ENCODE data around the gene CHID1.

DNA sequence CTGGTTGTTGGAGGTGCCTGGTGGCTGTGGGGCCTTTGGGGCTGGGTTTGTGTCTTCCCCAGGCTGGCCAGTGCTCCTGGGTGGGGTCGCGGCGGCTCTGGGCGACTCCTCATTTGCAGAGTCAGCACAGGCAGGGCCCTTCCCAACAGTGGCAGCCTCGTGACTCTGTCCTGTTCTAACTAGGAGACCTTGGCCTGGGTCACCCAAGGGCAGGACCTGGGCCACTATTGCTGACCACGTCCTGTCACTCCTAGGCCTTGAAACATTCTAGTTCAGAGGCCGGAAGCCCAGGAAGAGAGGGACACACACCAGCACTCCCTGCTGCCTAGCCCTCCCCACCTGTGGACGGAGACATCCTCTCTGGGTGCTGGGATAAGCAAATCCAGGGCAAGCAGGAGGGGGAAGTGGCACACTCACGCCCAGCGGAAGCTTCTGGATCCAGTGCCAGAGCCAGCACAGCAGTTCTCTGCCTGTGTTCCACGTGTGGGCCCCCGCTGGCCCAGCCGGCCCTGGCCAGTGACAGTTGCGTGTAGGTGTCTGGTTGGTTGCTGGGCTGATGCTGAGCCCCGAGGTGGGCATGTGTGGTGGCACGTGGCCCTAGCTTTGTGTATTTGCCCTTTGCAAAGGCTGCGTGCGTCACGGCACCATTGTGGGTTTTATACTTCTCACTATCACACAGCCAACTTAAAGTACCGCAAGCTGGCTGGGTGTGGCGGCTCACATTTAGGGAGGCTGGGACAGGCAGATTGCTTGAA, 4.3 kb upstream of the CHID1 start:
- TF ChIP-seq POLR2A (IDR thresholded peaks at IDR 0.05): no peak
- TF ChIP-seq, protein P1, sequence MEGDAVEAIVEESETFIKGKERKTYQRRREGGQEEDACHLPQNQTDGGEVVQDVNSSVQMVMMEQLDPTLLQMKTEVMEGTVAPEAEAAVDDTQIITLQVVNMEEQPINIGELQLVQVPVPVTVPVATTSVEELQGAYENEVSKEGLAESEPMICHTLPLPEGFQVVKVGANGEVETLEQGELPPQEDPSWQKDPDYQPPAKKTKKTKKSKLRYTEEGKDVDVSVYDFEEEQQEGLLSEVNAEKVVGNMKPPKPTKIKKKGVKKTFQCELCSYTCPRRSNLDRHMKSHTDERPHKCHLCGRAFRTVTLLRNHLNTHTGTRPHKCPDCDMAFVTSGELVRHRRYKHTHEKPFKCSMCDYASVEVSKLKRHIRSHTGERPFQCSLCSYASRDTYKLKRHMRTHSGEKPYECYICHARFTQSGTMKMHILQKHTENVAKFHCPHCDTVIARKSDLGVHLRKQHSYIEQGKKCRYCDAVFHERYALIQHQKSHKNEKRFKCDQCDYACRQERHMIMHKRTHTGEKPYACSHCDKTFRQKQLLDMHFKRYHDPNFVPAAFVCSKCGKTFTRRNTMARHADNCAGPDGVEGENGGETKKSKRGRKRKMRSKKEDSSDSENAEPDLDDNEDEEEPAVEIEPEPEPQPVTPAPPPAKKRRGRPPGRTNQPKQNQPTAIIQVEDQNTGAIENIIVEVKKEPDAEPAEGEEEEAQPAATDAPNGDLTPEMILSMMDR (IDR thresholded peaks at IDR 0.05): no peak

All from breast epithelium (tissue), 3 donors.